K562 (cell line): ENCODE measurements around the gene TTC9C. TPM values are rescaled to one million over a fixed set of nuclear protein-coding genes. Genes with fewer than 3 reads are reported as not detected.

Source experiments
- ATF4 ChIP-seq: fragments of 450-650 bp; formaldehyde crosslinking; IDR thresholded peaks from 2 replicates; pipeline ENCODE4 v1.4.0; 2022; ENCODE audit warnings: mild to moderate bottlenecking, moderate library complexity
- CHD1 ChIP-seq: fragments of 200-600 bp; sonication (generic); IDR thresholded peaks from one replicate; pipeline ENCODE4 v1.6.1; 2012; ENCODE audit warnings: mild to moderate bottlenecking, moderate library complexity, low read length, inconsistent platforms
- HDAC8 ChIP-seq: fragments of 450-650 bp; IDR thresholded peaks from 2 replicates; pipeline ENCODE4 v1.6.1; 2016; ENCODE audit warnings: mild to moderate bottlenecking, missing genetic modification characterization, moderate library complexity, missing compliant biosample characterization
- IFI16 ChIP-seq: fragments of 250-450 bp; sonication (Bioruptor Pico); IDR thresholded peaks from 2 replicates; pipeline ENCODE4 v2.1.2; 2022; ENCODE audit warnings: mild to moderate bottlenecking, inconsistent platforms
- JUNB ChIP-seq: fragments of 450-650 bp; formaldehyde crosslinking; conservative IDR thresholded peaks from 2 replicates; pipeline ENCODE4 v1.4.0; 2020; ENCODE audit warnings: mild to moderate bottlenecking
- KLF13 ChIP-seq: fragments of 450-650 bp; IDR thresholded peaks from 2 replicates; pipeline ENCODE4 v1.6.1; 2016; ENCODE audit warnings: missing genetic modification characterization, low read depth, mild to moderate bottlenecking, missing compliant biosample characterization, moderate library complexity, borderline replicate concordance
- LEF1 ChIP-seq: fragments of 450-650 bp; IDR thresholded peaks from 2 replicates; pipeline ENCODE4 v1.6.1; 2016; ENCODE audit warnings: mild to moderate bottlenecking
- MAX ChIP-seq: sonication (generic); formaldehyde crosslinking; IDR thresholded peaks from 2 replicates; pipeline ENCODE4 v1.9.0; 2022; ENCODE audit warnings: mild to moderate bottlenecking, missing genetic modification reagents
- MECOM ChIP-seq: fragments of 250-450 bp; sonication (Bioruptor Pico); IDR thresholded peaks from 2 replicates; pipeline ENCODE4 v1.8.0; 2022; ENCODE audit warnings: inconsistent platforms
- NKRF ChIP-seq: fragments of 450-650 bp; IDR thresholded peaks from 2 replicates; pipeline ENCODE4 v1.6.1; 2016; ENCODE audit warnings: borderline replicate concordance
- NR0B1 ChIP-seq: fragments of 450-650 bp; IDR thresholded peaks from one replicate; pipeline ENCODE4 v1.6.1; 2018; ENCODE audit warnings: mild to moderate bottlenecking, moderate library complexity; ENCODE audit not compliant: partially characterized antibody
- NUFIP1 ChIP-seq: fragments of 450-650 bp; IDR thresholded peaks from 2 replicates; pipeline ENCODE4 v1.6.1; 2018; ENCODE audit not compliant: partially characterized antibody
- PHF8 ChIP-seq: fragments of 200-600 bp; sonication (generic); IDR thresholded peaks from 2 replicates; pipeline ENCODE4 v1.6.1; 2012; ENCODE audit warnings: mixed run types, mild to moderate bottlenecking, inconsistent platforms, low read length, moderate library complexity, borderline replicate concordance
- POLR2H ChIP-seq: IDR thresholded peaks from 2 replicates; pipeline ENCODE4 v1.6.1; 2016; ENCODE audit warnings: missing genetic modification characterization, low read depth, mild to moderate bottlenecking, control low read depth, missing compliant biosample characterization, moderate library complexity
- SAP30 ChIP-seq: fragments of 200-600 bp; sonication (generic); IDR thresholded peaks from 2 replicates; pipeline ENCODE4 v1.6.1; 2012; ENCODE audit warnings: borderline replicate concordance, low read depth, mild to moderate bottlenecking, moderate library complexity, low read length, control low read depth, inconsistent platforms; ENCODE audit not compliant: insufficient read depth, poor library complexity, severe bottlenecking
- SUPT5H ChIP-seq: fragments of 450-650 bp; IDR thresholded peaks from 2 replicates; pipeline ENCODE4 v1.6.1; 2016
- TGIF2 ChIP-seq: sonication (generic); formaldehyde crosslinking; IDR thresholded peaks from 2 replicates; pipeline ENCODE4 v1.8.1; 2022; ENCODE audit warnings: mild to moderate bottlenecking, missing genetic modification reagents, moderate library complexity
- ZFX ChIP-seq: sonication (generic); formaldehyde crosslinking; IDR thresholded peaks from 2 replicates; pipeline ENCODE4 v1.8.0; 2022; ENCODE audit warnings: mild to moderate bottlenecking, missing genetic modification reagents, moderate library complexity
- ZNF146 ChIP-seq: IDR thresholded peaks from one replicate; pipeline ENCODE4 v1.6.1; 2018; ENCODE audit warnings: missing compliant biosample characterization; ENCODE audit not compliant: unreplicated experiment
- ZNF212 ChIP-seq: fragments of 450-650 bp; formaldehyde crosslinking; IDR thresholded peaks from 2 replicates; pipeline ENCODE4 v1.4.0; 2020; ENCODE audit warnings: mild to moderate bottlenecking
- ZNF384 ChIP-seq: IDR thresholded peaks from 2 replicates; pipeline ENCODE4 v1.6.1; 2012; ENCODE audit warnings: low read depth, low read length, improper control_type of control experiment
- ZNF436 ChIP-seq: fragments of 250-450, 450-650 bp; sonication (Bioruptor Pico); formaldehyde crosslinking; IDR thresholded peaks from 2 replicates; pipeline ENCODE4 v1.7.0; 2020; ENCODE audit warnings: mild to moderate bottlenecking
- ZZZ3 ChIP-seq: fragments of 450-650 bp; IDR thresholded peaks from 2 replicates; pipeline ENCODE4 v1.6.1; 2016; ENCODE audit warnings: antibody characterized with exemption, mild to moderate bottlenecking, moderate library complexity
- polyA plus RNA-seq, 8 experiments: library from polyadenylated mRNA; depleted of rRNA in 4 of 8; stranded (reverse) in 5 of 8; unstranded in 3 of 8; fragments of >200 nt; fragmentation: Nextera tagmentation in 2 of 8; fragmentation: Illumina TruSeq in 1 of 8; extraction: Ambion mirVana in 2 of 8; extraction: Trizol in 1 of 8; gene quantifications; 2 replicates each; pipeline versions ENCODE4 v1.2.1 to v1.2.3, GENCODE V29; 2011 to 2014; ENCODE audit warnings: inconsistent platforms in 1 of 8, missing spikeins in 1 of 8
- total RNA-seq, 7 experiments: library from RNA; depleted of rRNA in 6 of 7; stranded (reverse); fragments of >200 nt in 6 of 7; fragmentation: Illumina TruSeq in 2 of 7; extraction: Trizol in 2 of 7; gene quantifications; 2 replicates each; pipeline versions ENCODE4 v1.2.1 to v1.2.3, GENCODE V29; 2011 to 2021; ENCODE audit warnings: low replicate concordance in 1 of 7

TTC9C gene
- total and polyA plus RNA-seq, 9 of the 15 experiments (the other 6 are each of a cell fraction or from before 2014, with no cell fraction given): 32.8 to 59.0 (median 37.1) TPM

- TF ChIP-seq KLF13 (tag) (no peak), CHD1 (peak; percentile 98), ZNF436 (CRISPR knock-in tag) (no peak), PHF8 (no peak), MECOM (no peak), ZNF212 (CRISPR knock-in tag) (no peak), SUPT5H (no peak), IFI16 (CRISPR knock-in tag) (no peak), NUFIP1 (no peak), ZFX (CRISPR knock-in tag) (0 out of 2 replicates have a peak, but pooled peaks have one; percentile 36), POLR2H (no peak), NKRF (peak; percentile 17; the same call in 1 of the 2 replicates), ZZZ3 (no peak), NR0B1 (no peak), SAP30 (peak; percentile 79), LEF1 (no peak), ATF4 (CRISPR knock-in tag) (no peak), ZNF384 (no peak), ZNF146 (no peak), HDAC8 (no peak), TGIF2 (CRISPR knock-in tag) (no peak), JUNB (no peak), MAX (CRISPR knock-in tag) (no peak)
These were observed 2.0 kb upstream of the TTC9C start (continued) for GRCh38 chr11:62726156-62726914.
